HFFc6 (cell line): ENCODE results near the gene SOAT1. TPM values are rescaled to one million over a fixed set of nuclear protein-coding genes. Genes with fewer than 3 reads are reported as not detected.
"Not testable (repeated sequence)": the region's sequence is repeated elsewhere in the genome, so short reads cannot be mapped to it uniquely, and the experiment has no call there.

Experiments used
- DNase-seq: peaks from one replicate; pipeline ENCODE4 v3.0.0-alpha.2; 2018
- H3K27ac Mint-ChIP-seq: 2 replicates; pipeline ENCODE4 v1.8.0; 2020; ENCODE audit warnings: mild to moderate bottlenecking, mixed read lengths
- H3K27me3 Mint-ChIP-seq: 2 replicates; pipeline ENCODE4 v1.8.0; 2021; ENCODE audit warnings: mild to moderate bottlenecking, moderate library complexity, mixed read lengths; ENCODE audit not compliant: insufficient read depth
- H3K36me3 Mint-ChIP-seq: 2 replicates; pipeline ENCODE4 v1.8.0; 2021; ENCODE audit warnings: low read depth, mixed read lengths
- H3K4me1 Mint-ChIP-seq: 2 replicates; pipeline ENCODE4 v1.8.0; 2020; ENCODE audit warnings: low read depth, mixed read lengths
- H3K4me3 Mint-ChIP-seq: 2 replicates; pipeline ENCODE4 v1.8.0; 2020; ENCODE audit warnings: mild to moderate bottlenecking, moderate library complexity, mixed read lengths
- H3K9me3 Mint-ChIP-seq: 2 replicates; pipeline ENCODE4 v1.8.0; 2020; ENCODE audit warnings: mild to moderate bottlenecking, mixed read lengths
- total RNA-seq, 6 experiments: library from RNA; stranded (reverse); fragmentation: NEBNext Ultra II Directional; extraction: Animal tissue kit (Norgen Biotek cat#: 25700); gene quantifications; 2 replicates in 1 of 6; 3 replicates in 5 of 6; pipeline ENCODE4 v1.2.3, GENCODE V29; 2021
- TF ChIP-seq, protein P1 (sequence below): fragments of 200-600 bp; sonication (generic); IDR thresholded peaks from 2 replicates; pipeline ENCODE4 v1.5.0; 2021; ENCODE audit warnings: antibody characterized with exemption, mild to moderate bottlenecking

SOAT1 gene
- total RNA-seq, 6 experiments from 2014 or later: 29.2 to 38.6 (median 37.2) TPM

DNA sequence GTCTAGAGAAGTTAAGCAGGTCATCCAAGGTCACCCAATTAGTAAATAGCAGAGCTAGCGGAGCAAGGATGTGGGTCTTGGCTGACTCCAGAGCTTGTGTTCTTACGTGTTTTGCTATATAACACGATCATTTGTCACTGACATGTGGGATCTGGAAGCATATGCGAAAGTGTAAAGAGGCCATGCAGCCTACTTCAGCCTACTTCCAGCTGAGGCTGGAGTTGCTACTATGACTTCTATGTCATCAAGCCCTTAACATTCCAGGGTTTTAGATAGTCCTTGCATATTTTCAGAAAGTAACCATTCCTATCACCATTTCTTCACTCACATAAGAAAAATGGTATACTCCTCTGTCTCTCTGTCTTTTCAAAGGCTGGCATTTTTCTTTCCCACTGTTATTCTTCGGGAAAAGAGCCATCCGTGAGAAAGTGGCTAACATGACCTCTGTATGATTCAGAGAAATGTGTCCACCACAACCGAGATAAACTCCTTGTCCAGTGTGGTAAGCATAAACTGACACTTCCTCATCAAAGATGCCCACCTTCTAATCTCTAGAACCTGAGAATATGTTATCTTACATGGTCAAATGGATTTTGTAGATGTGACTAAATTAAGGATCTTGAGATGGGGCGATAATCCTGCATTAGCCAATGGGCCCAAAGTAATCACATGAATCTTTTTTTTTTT, 40.2 kb upstream of the SOAT1 start:
- DNase-seq: peak; percentile 22
- Mint-ChIP-seq H3K27me3 (no peaks in the 10 kb centered on the region; the same call in 1 of the 2 replicates), H3K36me3 (no peaks in the 10 kb centered on the region), H3K4me1 (peaks cover 14% of the 10 kb centered on the region), H3K4me3 (no peak overlapping the region), H3K27ac (no peak overlapping the region), H3K9me3 (no peaks in the 10 kb centered on the region)
- TF ChIP-seq, protein P1, sequence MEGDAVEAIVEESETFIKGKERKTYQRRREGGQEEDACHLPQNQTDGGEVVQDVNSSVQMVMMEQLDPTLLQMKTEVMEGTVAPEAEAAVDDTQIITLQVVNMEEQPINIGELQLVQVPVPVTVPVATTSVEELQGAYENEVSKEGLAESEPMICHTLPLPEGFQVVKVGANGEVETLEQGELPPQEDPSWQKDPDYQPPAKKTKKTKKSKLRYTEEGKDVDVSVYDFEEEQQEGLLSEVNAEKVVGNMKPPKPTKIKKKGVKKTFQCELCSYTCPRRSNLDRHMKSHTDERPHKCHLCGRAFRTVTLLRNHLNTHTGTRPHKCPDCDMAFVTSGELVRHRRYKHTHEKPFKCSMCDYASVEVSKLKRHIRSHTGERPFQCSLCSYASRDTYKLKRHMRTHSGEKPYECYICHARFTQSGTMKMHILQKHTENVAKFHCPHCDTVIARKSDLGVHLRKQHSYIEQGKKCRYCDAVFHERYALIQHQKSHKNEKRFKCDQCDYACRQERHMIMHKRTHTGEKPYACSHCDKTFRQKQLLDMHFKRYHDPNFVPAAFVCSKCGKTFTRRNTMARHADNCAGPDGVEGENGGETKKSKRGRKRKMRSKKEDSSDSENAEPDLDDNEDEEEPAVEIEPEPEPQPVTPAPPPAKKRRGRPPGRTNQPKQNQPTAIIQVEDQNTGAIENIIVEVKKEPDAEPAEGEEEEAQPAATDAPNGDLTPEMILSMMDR: no peak

DNA sequence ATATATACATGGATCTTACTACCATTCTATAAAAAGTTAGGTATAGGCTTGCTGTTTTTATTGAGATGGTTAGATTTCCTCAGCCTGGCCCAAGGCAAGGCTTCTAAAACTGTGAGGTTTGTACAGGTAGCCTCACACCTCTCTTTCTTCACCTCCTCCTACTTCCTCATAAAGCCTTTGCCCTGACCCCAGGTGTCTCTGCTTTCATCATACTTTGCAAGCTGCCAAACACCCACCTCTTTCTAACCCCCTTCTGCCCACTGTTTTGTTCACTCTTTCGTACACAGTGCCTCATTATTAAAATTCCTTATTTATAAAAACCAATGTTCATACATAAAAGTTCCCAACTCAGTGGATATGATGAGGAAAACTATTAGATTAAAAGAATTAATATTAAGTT, 31.4 kb upstream of the SOAT1 start:
- no peak overlapping the region for H3K27ac Mint-ChIP-seq
- H3K4me1 Mint-ChIP-seq: no peaks in the 10 kb centered on the region
- H3K36me3 Mint-ChIP-seq: no peaks in the 10 kb centered on the region
- H3K4me3 Mint-ChIP-seq: no peak overlapping the region
- no peak for DNase-seq
- H3K27me3 Mint-ChIP-seq: peaks cover 1% of the 10 kb centered on the region; the same call in 1 of the 2 replicates
- H3K9me3 Mint-ChIP-seq: no peaks in the 10 kb centered on the region
- TF ChIP-seq, protein P1: no peak

DNA sequence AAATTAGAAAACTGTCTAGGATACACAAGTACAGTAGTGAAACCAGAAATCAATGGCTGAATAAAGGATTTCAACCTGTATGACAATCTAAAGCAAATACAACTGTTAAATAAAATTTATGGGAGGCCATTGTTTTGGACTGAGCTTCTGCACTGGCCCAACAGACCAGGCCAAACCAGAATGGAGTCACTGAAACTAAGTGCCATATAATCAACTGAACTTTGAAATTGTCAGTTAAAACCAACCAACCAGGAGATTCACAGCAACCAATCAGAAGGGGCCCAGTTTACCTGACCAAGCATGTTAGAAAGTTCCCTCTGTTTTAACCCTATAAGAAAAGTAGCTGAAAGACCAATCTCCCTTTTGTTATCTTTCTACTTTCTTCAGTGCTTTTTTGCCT, 30.5 kb upstream of the SOAT1 start:
- no peaks in the 10 kb centered on the region for H3K36me3 Mint-ChIP-seq
- no peak overlapping the region for H3K27ac Mint-ChIP-seq
- no peaks in the 10 kb centered on the region for H3K9me3 Mint-ChIP-seq
- H3K4me3 Mint-ChIP-seq: no peak overlapping the region
- no peak for DNase-seq
- H3K27me3 Mint-ChIP-seq: peaks cover 1% of the 10 kb centered on the region; the same call in 1 of the 2 replicates
- H3K4me1 Mint-ChIP-seq: no peaks in the 10 kb centered on the region
- TF ChIP-seq, protein P1: no peak

DNA sequence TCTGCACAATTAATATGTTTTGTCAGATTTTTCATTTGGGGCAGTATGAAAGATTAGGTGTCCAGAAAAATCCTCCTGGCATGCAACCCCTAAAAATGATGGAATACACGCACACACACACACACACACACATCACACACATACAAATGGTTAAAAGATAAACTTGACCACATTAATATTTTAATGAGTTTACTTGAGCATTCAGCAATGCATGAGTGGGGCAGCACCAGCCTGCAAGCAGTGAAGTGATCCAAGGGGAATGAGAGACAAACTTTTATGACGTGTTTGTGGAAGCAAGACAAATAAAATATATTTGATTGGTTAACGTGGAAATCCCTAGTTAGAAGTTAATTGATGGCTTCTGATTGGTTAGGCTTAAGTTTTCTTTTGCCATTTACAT, 29.1 kb upstream of the SOAT1 start:
- Mint-ChIP-seq H3K4me3 (no peak overlapping the region), H3K27me3 (no peaks in the 10 kb centered on the region; the same call in 1 of the 2 replicates), H3K9me3 (no peaks in the 10 kb centered on the region), H3K4me1 (no peaks in the 10 kb centered on the region), H3K27ac (no peak overlapping the region), H3K36me3 (no peaks in the 10 kb centered on the region)
- DNase-seq: no peak
- TF ChIP-seq, protein P1: no peak

DNA sequence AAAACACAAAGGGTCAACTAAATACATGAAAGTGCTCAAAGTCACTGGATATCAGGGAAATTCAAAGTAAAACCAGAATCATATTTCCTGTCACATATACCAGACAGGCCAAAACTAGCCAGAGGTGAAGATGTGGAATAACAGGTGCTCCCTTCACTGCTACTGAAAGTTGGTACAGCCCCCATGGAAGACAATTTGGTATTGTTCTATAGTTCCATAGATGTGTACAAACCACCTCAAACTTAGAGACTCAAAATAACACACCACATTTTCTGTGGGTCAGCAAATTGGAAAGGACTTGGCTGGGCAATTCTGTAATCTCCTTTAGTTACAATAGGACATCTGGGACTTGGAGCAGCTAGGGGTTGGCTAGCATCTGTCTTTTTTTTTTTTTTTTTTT, 24.5 kb upstream of the SOAT1 start:
- TF ChIP-seq, protein P1: no peak
- Mint-ChIP-seq H3K36me3 (no peaks in the 10 kb centered on the region), H3K4me1 (no peaks in the 10 kb centered on the region), H3K4me3 (no peak overlapping the region), H3K27me3 (no peaks in the 10 kb centered on the region; the same call in 1 of the 2 replicates), H3K27ac (no peak overlapping the region), H3K9me3 (no peaks in the 10 kb centered on the region)
- no peak for DNase-seq

DNA sequence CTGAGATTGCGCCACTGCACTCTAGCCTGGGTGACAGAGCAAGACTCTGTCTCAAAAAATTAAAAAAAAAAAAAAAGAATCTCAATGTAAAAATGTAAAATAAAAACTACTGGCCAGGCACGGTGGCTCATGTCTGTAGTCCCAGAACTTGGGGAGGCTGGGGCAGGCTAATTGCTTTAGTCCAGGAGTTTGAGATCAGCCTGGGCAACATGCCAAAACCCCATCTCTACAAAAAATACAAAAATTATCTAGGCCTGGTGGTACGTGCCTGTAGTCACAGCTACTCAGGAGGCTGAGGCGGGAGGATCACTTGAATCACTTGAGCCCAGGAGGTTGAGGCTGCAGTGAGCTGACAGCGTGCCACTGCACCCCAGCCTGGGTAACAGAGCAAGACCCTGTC, 19.2 kb upstream of the SOAT1 start:
- H3K4me1 Mint-ChIP-seq, H3K27ac Mint-ChIP-seq, H3K4me3 Mint-ChIP-seq, DNase-seq, H3K9me3 Mint-ChIP-seq, H3K27me3 Mint-ChIP-seq, H3K36me3 Mint-ChIP-seq: not testable (repeated sequence)
